Right atrium auricular region (tissue), 2 donors: Measurements from ENCODE around the gene SERINC3. TPM values are rescaled to one million over a fixed set of nuclear protein-coding genes. Genes with fewer than 3 reads are reported as not detected.
"Not testable (repeated sequence)": the region's sequence is repeated elsewhere in the genome, so short reads cannot be mapped to it uniquely, and the experiment has no call there.

Experiments used
- DNase-seq: peaks from one replicate; pipeline ENCODE4 v3.0.0-alpha.2; 2019; ENCODE audit warnings: low spot score
- H3K27ac ChIP-seq, 2 donors: fragments of 200-600 bp; sonication (generic); 1 replicate in 1 of 2; 2 replicates in 1 of 2; pipeline ENCODE4 v1.5.1; 2016 to 2019
- H3K27me3 ChIP-seq, 2 donors: fragments of 200-600 bp; sonication (generic); one replicate each; pipeline versions ENCODE4 v1.5.1 to v1.6.0; 2017 to 2019
- H3K36me3 ChIP-seq: fragments of 200-600 bp; sonication (generic); one replicate; pipeline ENCODE4 v1.5.1; 2016
- H3K4me1 ChIP-seq, 2 donors: fragments of 200-600 bp; sonication (generic); one replicate each; pipeline versions ENCODE4 v1.5.1 to v1.6.0; 2017 to 2019
- H3K4me3 ChIP-seq, 2 donors: fragments of 200-600 bp; sonication (generic); 1 replicate in 1 of 2; 2 replicates in 1 of 2; pipeline ENCODE4 v1.5.1; 2017 to 2019; ENCODE audit warnings: mild to moderate bottlenecking in 1 of 2, moderate library complexity in 1 of 2
- H3K9me3 ChIP-seq, 2 donors: fragments of 200-600 bp; sonication (generic); one replicate each; pipeline ENCODE4 v1.5.1; 2019
- total RNA-seq, 2 donors: library from RNA; depleted of rRNA; stranded (reverse); fragments of >200 nt; gene quantifications; one replicate each; pipeline ENCODE4 v1.1.0, GENCODE V29; 2016
- TF ChIP-seq, protein P1 (sequence below), 2 donors: fragments of 200-600 bp; sonication (generic); IDR thresholded peaks; one replicate each; pipeline ENCODE4 v1.5.1; 2019; ENCODE audit warnings: antibody characterized with exemption in 2 of 2

The SERINC3 gene
- total RNA-seq, 2 donors from 2014 or later = 85.7 to 112 TPM

DNA sequence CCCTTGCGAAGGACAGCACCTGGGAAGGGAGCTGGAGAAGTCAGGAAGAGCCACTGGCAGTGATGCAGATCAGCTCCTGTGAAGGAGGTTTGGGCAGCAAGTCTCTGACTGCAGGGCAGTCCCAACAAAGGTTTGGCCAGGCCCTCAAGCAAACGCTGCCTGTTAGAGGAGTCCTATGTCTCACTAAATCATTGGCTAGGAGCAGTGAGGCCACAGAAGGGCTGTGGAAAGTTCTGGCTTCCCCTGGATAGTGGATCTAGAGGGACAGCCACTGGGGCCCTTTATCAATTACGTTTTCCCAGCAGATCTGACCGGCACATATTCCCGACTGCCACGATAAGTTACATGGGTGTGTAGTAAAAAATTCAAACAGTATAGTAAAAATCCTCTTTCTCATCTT is 43.7 kb downstream of the SERINC3 start:
- Histone ChIP-seq H3K9me3 (no peaks in the 10 kb centered on the region), H3K4me3 (no peak overlapping the region), H3K27ac (no peak overlapping the region), H3K27me3 (no peaks in the 10 kb centered on the region), H3K36me3 (peaks cover 27% of the 10 kb centered on the region), H3K4me1 (peaks cover 0 to 13% of the 10 kb centered on the region in 2 donors)
- TF ChIP-seq, protein P1, sequence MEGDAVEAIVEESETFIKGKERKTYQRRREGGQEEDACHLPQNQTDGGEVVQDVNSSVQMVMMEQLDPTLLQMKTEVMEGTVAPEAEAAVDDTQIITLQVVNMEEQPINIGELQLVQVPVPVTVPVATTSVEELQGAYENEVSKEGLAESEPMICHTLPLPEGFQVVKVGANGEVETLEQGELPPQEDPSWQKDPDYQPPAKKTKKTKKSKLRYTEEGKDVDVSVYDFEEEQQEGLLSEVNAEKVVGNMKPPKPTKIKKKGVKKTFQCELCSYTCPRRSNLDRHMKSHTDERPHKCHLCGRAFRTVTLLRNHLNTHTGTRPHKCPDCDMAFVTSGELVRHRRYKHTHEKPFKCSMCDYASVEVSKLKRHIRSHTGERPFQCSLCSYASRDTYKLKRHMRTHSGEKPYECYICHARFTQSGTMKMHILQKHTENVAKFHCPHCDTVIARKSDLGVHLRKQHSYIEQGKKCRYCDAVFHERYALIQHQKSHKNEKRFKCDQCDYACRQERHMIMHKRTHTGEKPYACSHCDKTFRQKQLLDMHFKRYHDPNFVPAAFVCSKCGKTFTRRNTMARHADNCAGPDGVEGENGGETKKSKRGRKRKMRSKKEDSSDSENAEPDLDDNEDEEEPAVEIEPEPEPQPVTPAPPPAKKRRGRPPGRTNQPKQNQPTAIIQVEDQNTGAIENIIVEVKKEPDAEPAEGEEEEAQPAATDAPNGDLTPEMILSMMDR (IDR thresholded peaks at IDR 0.05) = no peak
- DNase-seq = no peak

DNA sequence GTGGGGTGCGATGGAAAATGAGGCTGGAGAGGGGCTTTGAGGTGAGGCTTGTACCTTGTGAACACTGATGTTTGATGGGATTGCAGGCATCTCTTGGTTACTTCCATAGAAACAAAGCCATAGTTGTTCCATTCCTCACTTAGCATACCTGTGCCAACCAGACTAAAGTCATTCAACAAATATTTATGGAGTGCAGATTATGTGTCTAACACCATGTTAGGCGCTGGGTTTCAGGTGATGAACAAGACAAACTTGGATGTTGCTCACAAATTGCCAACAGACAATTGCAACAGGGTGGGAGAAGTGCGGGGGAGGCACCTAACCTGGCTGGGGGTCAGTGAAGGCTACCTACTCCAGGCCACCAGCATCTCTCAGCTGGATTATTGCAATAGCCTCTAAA is 44.7 kb downstream of the SERINC3 start:
- H3K27ac ChIP-seq = no peak overlapping the region
- H3K4me3 ChIP-seq = no peak overlapping the region

DNA sequence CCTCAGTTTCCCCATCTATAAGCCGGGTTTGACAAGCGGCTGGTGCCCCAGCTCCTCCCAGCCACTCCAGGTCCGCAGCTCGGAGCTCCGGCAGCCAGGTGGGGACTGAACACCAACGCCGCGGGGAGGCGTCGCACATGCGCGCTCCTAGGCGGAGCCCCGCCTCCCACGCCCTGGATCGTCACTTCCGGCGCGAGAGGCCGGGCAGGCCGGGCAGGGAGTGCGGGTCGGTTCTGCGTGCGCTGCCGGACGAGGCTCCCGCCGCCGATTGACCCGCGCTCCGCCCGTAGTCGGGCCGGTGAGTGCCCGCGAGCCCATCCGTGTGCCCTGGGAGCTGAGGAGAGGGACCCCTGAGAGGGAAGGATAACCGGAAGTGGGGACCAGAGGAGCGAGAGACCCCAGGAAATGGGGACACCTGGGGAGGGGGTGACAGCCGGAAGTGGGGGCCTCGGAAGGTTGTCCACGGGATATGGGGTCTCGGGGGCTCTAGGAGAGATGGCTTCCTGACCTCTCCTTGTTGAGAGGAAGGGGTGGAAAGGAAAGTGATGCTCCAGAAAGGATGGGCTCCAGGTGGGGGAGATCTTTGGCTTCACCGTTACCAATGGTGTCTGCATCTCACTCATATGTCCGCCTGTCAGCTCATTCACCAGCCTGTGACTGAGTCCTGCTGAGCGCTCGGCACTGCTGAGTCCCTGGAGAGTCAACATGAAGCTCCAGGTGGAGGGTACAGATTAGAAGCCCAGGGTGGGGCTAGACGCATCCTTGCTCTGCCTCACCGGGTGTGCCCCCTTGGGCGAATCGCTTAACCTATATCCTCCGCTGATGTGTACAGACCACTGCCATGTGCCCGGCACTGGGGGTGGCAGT is 45.9 kb downstream of the SERINC3 start, which contains the start of gene TTPAL:
TSS of gene TTPAL (plus strand) at position 181 of the 867 bp plus-strand sequence. CDS start 4,126 bp downstream, outside the sequence.
- H3K36me3 ChIP-seq = peaks cover 12% of the 10 kb centered on the region
- no peaks in the 10 kb centered on the region for H3K9me3 ChIP-seq
- peaks cover 0 to 13% of the 10 kb centered on the region in 2 donors for H3K4me1 ChIP-seq
- H3K27ac ChIP-seq = peak within 1 kb of the TSS; percentile 86 to 89
- H3K4me3 ChIP-seq = peak within 1 kb of the TSS; percentile 52 to 63
- TF ChIP-seq, protein P1 (IDR thresholded peaks at IDR 0.05) = peak in 1 of 2 donors; percentile 71
- no peaks in the 10 kb centered on the region for H3K27me3 ChIP-seq
- DNase-seq = peak; percentile 89

More for the DNA sequence above, 44.7 kb downstream of the SERINC3 start:
- Histone ChIP-seq H3K27me3 (no peaks in the 10 kb centered on the region), H3K4me1 (peaks cover 0 to 13% of the 10 kb centered on the region in 2 donors), H3K36me3 (peaks cover 16% of the 10 kb centered on the region), H3K9me3 (no peaks in the 10 kb centered on the region)
- no peak for DNase-seq
- TF ChIP-seq, protein P1 (IDR thresholded peaks at IDR 0.05) = no peak

DNA sequence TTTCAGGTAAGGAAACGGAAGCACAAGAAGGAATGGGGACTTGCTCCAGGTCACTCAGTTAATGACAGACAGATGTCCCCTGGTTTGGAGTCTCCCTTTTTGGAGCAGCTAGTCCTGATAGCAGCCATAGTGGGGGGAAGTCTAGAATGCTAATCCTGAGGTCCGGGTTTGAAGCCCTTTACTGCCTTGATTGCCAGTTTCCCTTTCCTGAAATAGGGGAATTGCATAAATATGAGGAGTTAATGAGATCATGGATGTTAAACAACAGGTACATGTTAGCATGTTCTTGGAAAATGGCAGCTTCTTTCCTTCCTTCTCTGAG is 46.5 kb downstream of the SERINC3 start:
- TF ChIP-seq, protein P1 (IDR thresholded peaks at IDR 0.05) = no peak
- Histone ChIP-seq H3K4me3 (peak overlapping the region; percentile 52 to 63), H3K27ac (peak overlapping the region; percentile 86 to 89), H3K36me3 (peaks cover 6% of the 10 kb centered on the region), H3K4me1 (peaks cover 0 to 13% of the 10 kb centered on the region in 2 donors), H3K27me3 (no peaks in the 10 kb centered on the region), H3K9me3 (no peaks in the 10 kb centered on the region)
- DNase-seq = no peak

- DNase-seq, H3K36me3 ChIP-seq, H3K4me3 ChIP-seq, H3K27ac ChIP-seq, H3K27me3 ChIP-seq, H3K9me3 ChIP-seq: not testable (repeated sequence)
- H3K4me1 ChIP-seq = peaks cover 0 to 18% of the 10 kb centered on the region in 2 donors
Measured at GRCh38 chr20:44472283-44472682, 49.6 kb downstream of the SERINC3 start.

DNA sequence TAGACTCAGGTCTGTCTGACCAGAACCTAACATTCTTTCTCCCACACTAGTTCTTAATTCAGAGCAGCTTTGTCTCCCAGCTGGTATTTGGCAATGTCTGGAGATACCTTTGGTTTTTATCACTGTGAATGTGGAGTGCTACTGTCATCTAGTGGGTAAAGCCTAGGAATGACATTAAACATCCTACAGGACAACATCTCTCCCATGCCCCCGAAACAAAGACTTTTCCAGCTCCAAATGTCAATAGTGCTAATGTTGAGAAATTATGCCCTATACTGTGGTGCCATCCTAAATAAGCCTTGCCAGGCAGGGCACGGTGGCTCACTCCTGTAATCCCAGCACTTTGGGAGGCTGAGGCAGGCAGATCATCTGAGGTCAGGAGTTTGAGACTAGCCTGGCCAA is 50.4 kb downstream of the SERINC3 start:
- H3K4me3 ChIP-seq = no peak overlapping the region
- no peak for DNase-seq
- TF ChIP-seq, protein P1 (IDR thresholded peaks at IDR 0.05) = peak in 1 of 2 donors; percentile 56
- no peak overlapping the region for H3K27ac ChIP-seq
- no peaks in the 10 kb centered on the region for H3K36me3 ChIP-seq
- no peaks in the 10 kb centered on the region for H3K9me3 ChIP-seq
- peaks cover 0 to 15% of the 10 kb centered on the region in 2 donors for H3K4me1 ChIP-seq
- H3K27me3 ChIP-seq = no peaks in the 10 kb centered on the region
